Fibroblast of lung (primary cell): ENCODE data around the gene CACNB1. TPM values are rescaled to one million over a fixed set of nuclear protein-coding genes. Genes with fewer than 3 reads are reported as not detected.

Experiments used
- DNase-seq, 2 donors: peaks; one replicate each; pipeline versions ENCODE4 v3.0.0 to v3.0.0-alpha.2; 2010; ENCODE audit warnings: low read depth in 2 of 2
- H2AFZ ChIP-seq: 2 replicates; pipeline ENCODE4 v1.5.1; 2012; ENCODE audit warnings: low read length, control low read depth, inconsistent platforms
- H3K27ac ChIP-seq: 2 replicates; pipeline ENCODE4 v1.5.1; 2011; ENCODE audit warnings: low read length, control low read depth; ENCODE audit not compliant: insufficient read depth
- H3K27me3 ChIP-seq: 2 replicates; pipeline ENCODE4 v1.5.1; 2011; ENCODE audit warnings: mild to moderate bottlenecking, low read length; ENCODE audit not compliant: control insufficient read depth, insufficient read depth
- H3K36me3 ChIP-seq: 2 replicates; pipeline ENCODE4 v1.5.1; 2011; ENCODE audit warnings: low read length; ENCODE audit not compliant: control insufficient read depth, insufficient read depth
- H3K4me1 ChIP-seq: 2 replicates; pipeline ENCODE4 v1.5.1; 2011; ENCODE audit warnings: low read length; ENCODE audit not compliant: control insufficient read depth, insufficient read depth; ENCODE audit errors: extremely low read depth
- H3K4me2 ChIP-seq: 2 replicates; pipeline ENCODE4 v1.5.1; 2011; ENCODE audit warnings: low read length, control low read depth; ENCODE audit not compliant: insufficient read depth; ENCODE audit errors: extremely low read depth
- H3K4me3 ChIP-seq, 4 experiments: fragments of 200-600 bp in 1 of 4; sonication (generic) in 1 of 4; replicated peaks in 1 of 4; 2 replicates each; pipeline ENCODE4 v1.5.1; 2011 to 2016; ENCODE audit warnings: low read length in 4 of 4, low read depth in 3 of 4, mild to moderate bottlenecking in 3 of 4, control low read depth in 2 of 4, inconsistent platforms in 1 of 4, mixed read lengths in 1 of 4; ENCODE audit not compliant: insufficient read depth in 1 of 4; ENCODE audit errors: control extremely low read depth in 1 of 4
- H3K79me2 ChIP-seq: 2 replicates; pipeline ENCODE4 v1.5.1; 2012; ENCODE audit warnings: mild to moderate bottlenecking, low read length, inconsistent platforms; ENCODE audit not compliant: control insufficient read depth, insufficient read depth
- H3K9ac ChIP-seq: 2 replicates; pipeline ENCODE4 v1.5.1; 2011; ENCODE audit warnings: mild to moderate bottlenecking, low read length, control low read depth; ENCODE audit not compliant: insufficient read depth
- H3K9me3 ChIP-seq: 2 replicates; pipeline ENCODE4 v1.5.1; 2012; ENCODE audit warnings: low read depth, low read length; ENCODE audit not compliant: control insufficient read depth, insufficient read depth
- H4K20me1 ChIP-seq: 2 replicates; pipeline ENCODE4 v1.5.1; 2011; ENCODE audit warnings: low read length; ENCODE audit not compliant: control insufficient read depth, insufficient read depth; ENCODE audit errors: extremely low read depth
- EZH2 ChIP-seq: IDR thresholded peaks from 2 replicates; pipeline ENCODE4 v1.5.1; 2012; ENCODE audit warnings: low read length, control low read depth, mild to moderate bottlenecking; ENCODE audit errors: missing control alignments
- polyA plus RNA-seq, 2 donors: library from polyadenylated mRNA; depleted of rRNA in 1 of 2; stranded (reverse) in 1 of 2; unstranded in 1 of 2; fragments of >200 nt; gene quantifications; 2 replicates each; pipeline ENCODE4 v1.2.1, GENCODE V29; 2011 to 2012; ENCODE audit warnings: missing spikeins in 1 of 2
- total RNA-seq: library from RNA; depleted of rRNA; stranded (reverse); fragments of >200 nt; gene quantifications from 2 replicates; pipeline ENCODE4 v1.2.1, GENCODE V29; 2014
- TF ChIP-seq, protein P1 (sequence below), 2 donors: IDR thresholded peaks in 1 of 2; conservative IDR thresholded peaks in 1 of 2; 1 replicate in 1 of 2; 2 replicates in 1 of 2; pipeline ENCODE4 v1.5.1; 2011 to 2012; ENCODE audit warnings: low read length in 2 of 2, control low read depth in 1 of 2, inconsistent platforms in 1 of 2, low read depth in 1 of 2, mild to moderate bottlenecking in 1 of 2

Gene CACNB1
- total and polyA plus RNA-seq, 2 donors (not counting 1 experiment from before 2014, with no cell fraction given) = 5.7 to 5.9 TPM

DNA sequence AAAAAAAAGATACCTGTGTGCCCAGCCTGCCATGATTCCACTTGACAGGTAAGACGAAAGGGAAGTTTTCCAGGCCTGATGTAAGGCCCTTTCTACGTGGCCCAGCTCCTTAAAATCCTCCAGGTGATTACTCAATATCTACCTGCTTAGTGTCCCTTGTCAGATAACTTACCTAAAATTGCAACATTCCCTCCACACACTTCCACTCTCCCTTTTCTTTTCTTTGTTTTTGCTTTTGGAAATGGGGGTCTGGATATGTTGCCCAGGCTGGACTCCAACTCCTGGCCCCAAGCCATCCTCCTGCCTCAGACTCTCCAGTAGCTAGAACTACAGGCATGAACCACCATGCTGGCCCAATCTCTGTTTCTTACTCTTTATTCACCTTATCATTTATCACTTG lies 38.8 kb downstream of the CACNB1 start:
- Histone ChIP-seq H3K4me1 (no peaks in the 10 kb centered on the region), H2AFZ (no peak overlapping the region), H3K9ac (no peak overlapping the region), H3K27me3 (peaks cover 5% of the 10 kb centered on the region), H3K27ac (no peak overlapping the region), H3K36me3 (no peaks in the 10 kb centered on the region), H3K4me2 (no peak overlapping the region), H3K9me3 (no peaks in the 10 kb centered on the region), H3K4me3 (no peak overlapping the region), H3K79me2 (no peaks in the 10 kb centered on the region), H4K20me1 (no peaks in the 10 kb centered on the region)
- no peak for TF ChIP-seq EZH2
- TF ChIP-seq, protein P1, sequence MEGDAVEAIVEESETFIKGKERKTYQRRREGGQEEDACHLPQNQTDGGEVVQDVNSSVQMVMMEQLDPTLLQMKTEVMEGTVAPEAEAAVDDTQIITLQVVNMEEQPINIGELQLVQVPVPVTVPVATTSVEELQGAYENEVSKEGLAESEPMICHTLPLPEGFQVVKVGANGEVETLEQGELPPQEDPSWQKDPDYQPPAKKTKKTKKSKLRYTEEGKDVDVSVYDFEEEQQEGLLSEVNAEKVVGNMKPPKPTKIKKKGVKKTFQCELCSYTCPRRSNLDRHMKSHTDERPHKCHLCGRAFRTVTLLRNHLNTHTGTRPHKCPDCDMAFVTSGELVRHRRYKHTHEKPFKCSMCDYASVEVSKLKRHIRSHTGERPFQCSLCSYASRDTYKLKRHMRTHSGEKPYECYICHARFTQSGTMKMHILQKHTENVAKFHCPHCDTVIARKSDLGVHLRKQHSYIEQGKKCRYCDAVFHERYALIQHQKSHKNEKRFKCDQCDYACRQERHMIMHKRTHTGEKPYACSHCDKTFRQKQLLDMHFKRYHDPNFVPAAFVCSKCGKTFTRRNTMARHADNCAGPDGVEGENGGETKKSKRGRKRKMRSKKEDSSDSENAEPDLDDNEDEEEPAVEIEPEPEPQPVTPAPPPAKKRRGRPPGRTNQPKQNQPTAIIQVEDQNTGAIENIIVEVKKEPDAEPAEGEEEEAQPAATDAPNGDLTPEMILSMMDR (conservative IDR thresholded peaks at IDR 0.05 in 1 of 2, IDR thresholded peaks at IDR 0.05 in 1 of 2; ENCODE audit: low read depth in 1 of 2, low read length in 2 of 2) = no peak
- no peak for DNase-seq

DNA sequence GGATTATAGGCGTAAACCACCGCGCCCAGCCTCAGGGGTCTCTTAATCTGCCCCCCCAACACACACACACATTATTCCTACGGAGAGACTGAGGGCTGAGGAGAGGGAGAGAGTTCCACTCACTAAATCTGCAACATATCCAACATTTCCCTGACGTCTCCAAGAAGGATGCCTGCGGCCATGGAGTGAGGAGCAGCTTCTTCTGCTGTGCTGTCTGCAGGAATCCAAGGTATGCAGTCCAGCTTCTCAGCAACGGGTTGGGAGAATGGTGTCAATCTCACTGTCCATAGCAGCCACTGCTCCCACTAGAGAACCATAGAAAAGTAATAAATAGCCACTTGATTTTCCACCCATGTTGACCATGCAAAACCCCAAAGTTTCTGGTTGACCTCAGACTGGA lies 41.0 kb downstream of the CACNB1 start:
- Histone ChIP-seq H3K9me3 (no peaks in the 10 kb centered on the region), H3K4me1 (no peaks in the 10 kb centered on the region), H3K4me2 (no peak overlapping the region), H2AFZ (no peak overlapping the region), H4K20me1 (no peaks in the 10 kb centered on the region), H3K4me3 (no peak overlapping the region), H3K9ac (no peak overlapping the region), H3K27me3 (peaks cover 5% of the 10 kb centered on the region), H3K79me2 (no peaks in the 10 kb centered on the region), H3K27ac (no peak overlapping the region), H3K36me3 (no peaks in the 10 kb centered on the region)
- DNase-seq = no peak
- TF ChIP-seq, protein P1 (conservative IDR thresholded peaks at IDR 0.05 in 1 of 2, IDR thresholded peaks at IDR 0.05 in 1 of 2; ENCODE audit: low read depth in 1 of 2, low read length in 2 of 2) = no peak
- TF ChIP-seq EZH2 = no peak

DNA sequence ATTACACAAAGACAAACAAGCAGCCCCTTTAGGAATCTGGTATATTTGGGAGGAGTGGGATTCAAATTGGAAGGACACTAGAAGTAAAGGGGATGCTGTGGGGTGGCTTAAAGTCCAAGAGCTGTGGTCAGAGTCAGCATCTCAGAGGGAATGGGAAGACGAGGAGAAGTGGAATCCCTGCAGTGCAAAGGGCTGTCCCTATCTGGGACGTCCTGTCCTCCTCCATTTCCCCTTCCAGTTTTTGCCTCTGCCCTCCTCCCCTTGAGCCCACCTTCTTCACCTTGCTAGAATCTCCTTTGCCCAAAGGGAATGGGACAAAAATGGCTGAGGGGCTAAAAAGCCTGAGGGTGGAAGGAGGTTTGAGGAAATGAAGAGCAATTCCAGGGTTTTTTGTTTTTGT lies 41.8 kb downstream of the CACNB1 start:
- no peak overlapping the region for H3K27ac ChIP-seq
- no peaks in the 10 kb centered on the region for H4K20me1 ChIP-seq
- H3K4me1 ChIP-seq = no peaks in the 10 kb centered on the region
- TF ChIP-seq, protein P1 (conservative IDR thresholded peaks at IDR 0.05 in 1 of 2, IDR thresholded peaks at IDR 0.05 in 1 of 2; ENCODE audit: low read depth in 1 of 2, low read length in 2 of 2) = no peak
- no peak for TF ChIP-seq EZH2
- no peak for DNase-seq
- H2AFZ ChIP-seq = no peak overlapping the region
- no peaks in the 10 kb centered on the region for H3K36me3 ChIP-seq
- H3K27me3 ChIP-seq = peaks cover 8% of the 10 kb centered on the region
- no peaks in the 10 kb centered on the region for H3K9me3 ChIP-seq
- no peak overlapping the region for H3K9ac ChIP-seq
- H3K4me2 ChIP-seq = no peak overlapping the region
- H3K4me3 ChIP-seq = no peak overlapping the region
- H3K79me2 ChIP-seq = no peaks in the 10 kb centered on the region
